Bronchial epithelial cell (primary cell): Measurements from ENCODE around the gene USE1. TPM values are rescaled to one million over a fixed set of nuclear protein-coding genes. Genes with fewer than 3 reads are reported as not detected.

ENCODE experiments used
- DNase-seq: peaks from one replicate; pipeline ENCODE4 v3.0.0-alpha.2; 2010; ENCODE audit warnings: low read depth
- FAIRE-seq: peaks from 2 replicates; lab custom pipeline; 2011; peaks lifted over from hg19 to GRCh38; lab: Jason Lieb, UNC
- H3K27me3 ChIP-seq: 2 replicates; pipeline ENCODE4 v1.5.1; 2011; ENCODE audit warnings: low read length; ENCODE audit not compliant: control insufficient read depth, insufficient read depth
- H3K36me3 ChIP-seq: 2 replicates; pipeline ENCODE4 v1.5.1; 2011; ENCODE audit warnings: low read length; ENCODE audit not compliant: control insufficient read depth, insufficient read depth
- H3K4me3 ChIP-seq: 2 replicates; pipeline ENCODE4 v1.5.1; 2011; ENCODE audit warnings: mild to moderate bottlenecking, low read depth, low read length, control low read depth
- CTCF ChIP-seq: IDR thresholded peaks from 2 replicates; pipeline ENCODE4 v1.5.1; 2011; ENCODE audit warnings: mild to moderate bottlenecking, moderate library complexity, low read length, control low read depth, inconsistent platforms; ENCODE audit not compliant: insufficient read depth, severe bottlenecking
- total RNA-seq: library from RNA; depleted of rRNA; stranded (reverse); fragments of >200 nt; gene quantifications from 2 replicates; pipeline ENCODE4 v1.2.1, GENCODE V29; 2014

The USE1 gene
- total RNA-seq, 1 donor from 2014 or later: 11.8 TPM

- peaks cover 18% of the 10 kb centered on the region for H3K36me3 ChIP-seq
- DNase-seq: no peak
- TF ChIP-seq CTCF: no peak
- H3K4me3 ChIP-seq: no peak overlapping the region
- H3K27me3 ChIP-seq: no peaks in the 10 kb centered on the region
- no peak for FAIRE-seq
Measured at GRCh38 chr19:17178291-17178690, 36.9 kb upstream of the USE1 start.

- DNase-seq (no peak), FAIRE-seq (no peak)
- H3K36me3 ChIP-seq: peaks cover 22% of the 10 kb centered on the region
- H3K4me3 ChIP-seq: no peak overlapping the region
- no peak for TF ChIP-seq CTCF
- H3K27me3 ChIP-seq: no peaks in the 10 kb centered on the region
Measured at GRCh38 chr19:17180997-17181702, 34.0 kb upstream of the USE1 start.

GRCh38 chr19:17183271-17183761 is 31.8 kb upstream of the USE1 start:
- no peak for DNase-seq
- Histone ChIP-seq H3K4me3 (no peak overlapping the region), H3K36me3 (peaks cover 29% of the 10 kb centered on the region), H3K27me3 (no peaks in the 10 kb centered on the region)
- FAIRE-seq: no peak
- no peak for TF ChIP-seq CTCF

GRCh38 chr19:17183858-17184321 is 31.3 kb upstream of the USE1 start:
- FAIRE-seq (no peak), DNase-seq (no peak)
- no peak for TF ChIP-seq CTCF
- Histone ChIP-seq H3K27me3 (no peaks in the 10 kb centered on the region), H3K4me3 (no peak overlapping the region), H3K36me3 (peaks cover 29% of the 10 kb centered on the region)

GRCh38 chr19:17184371-17184841 is 30.8 kb upstream of the USE1 start:
- Histone ChIP-seq H3K4me3 (no peak overlapping the region), H3K27me3 (no peaks in the 10 kb centered on the region), H3K36me3 (peaks cover 30% of the 10 kb centered on the region)
- no peak for TF ChIP-seq CTCF
- FAIRE-seq (no peak), DNase-seq (no peak)
